Chondrocyte (in vitro differentiated cells): ENCODE data around the gene TMEM121B. TPM values are rescaled to one million over a fixed set of nuclear protein-coding genes. Genes with fewer than 3 reads are reported as not detected.

Experiments
- DNase-seq: peaks from one replicate; pipeline ENCODE4 v3.0.0; 2021; ENCODE audit warnings: mixed read lengths, low spot score
- H3K27ac Mint-ChIP-seq: one replicate; pipeline ENCODE4 v1.8.0; 2021; ENCODE audit warnings: mild to moderate bottlenecking, moderate library complexity, mixed read lengths; ENCODE audit not compliant: unreplicated experiment
- H3K27me3 Mint-ChIP-seq: 2 replicates; pipeline ENCODE4 v1.8.0; 2021; ENCODE audit warnings: low read depth, mixed read lengths
- H3K36me3 Mint-ChIP-seq: 2 replicates; pipeline ENCODE4 v1.8.0; 2021; ENCODE audit warnings: low read depth, mixed read lengths
- H3K4me1 Mint-ChIP-seq: 2 replicates; pipeline ENCODE4 v1.8.0; 2021; ENCODE audit warnings: low read depth, mild to moderate bottlenecking, mixed read lengths
- H3K4me3 Mint-ChIP-seq: one replicate; pipeline ENCODE4 v1.8.0; 2021; ENCODE audit warnings: mild to moderate bottlenecking, moderate library complexity, mixed read lengths; ENCODE audit not compliant: unreplicated experiment
- H3K9me3 Mint-ChIP-seq: 2 replicates; pipeline ENCODE4 v1.8.0; 2021; ENCODE audit warnings: low read depth, mixed read lengths
- total RNA-seq: library from RNA; stranded (reverse); gene quantifications from 3 replicates; pipeline ENCODE4 v1.2.1, GENCODE V29; 2021
- TF ChIP-seq, protein P1 (sequence below): fragments of 200-600 bp; sonication (generic); IDR thresholded peaks from 2 replicates; pipeline ENCODE4 v1.5.0; 2021; ENCODE audit warnings: antibody characterized with exemption, mild to moderate bottlenecking, moderate library complexity

The TMEM121B gene
- total RNA-seq, 1 donor from 2014 or later: 0.87 TPM

DNA sequence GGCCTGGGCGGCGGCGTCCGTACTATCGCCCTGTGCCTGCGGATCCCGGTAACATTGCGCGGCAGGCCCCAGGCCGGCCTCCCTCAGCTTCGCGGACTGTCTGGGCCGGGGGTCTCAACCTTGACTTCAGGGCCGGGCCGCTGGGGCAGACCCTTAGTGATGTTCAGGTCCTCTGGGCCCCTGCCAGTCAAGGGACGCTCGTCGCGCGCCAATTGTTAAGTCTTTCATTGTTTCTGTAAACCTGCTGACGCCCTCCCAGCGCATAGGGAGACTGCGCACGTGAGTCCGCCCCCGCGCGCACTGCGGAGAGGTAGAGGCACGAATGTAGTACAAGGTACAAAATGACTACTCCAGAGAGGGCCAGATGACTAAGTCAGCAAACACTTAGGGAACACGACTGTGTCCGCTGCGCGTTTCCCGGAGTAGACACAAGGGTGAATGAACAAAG lies 38.4 kb upstream of the TMEM121B start:
- TF ChIP-seq, protein P1, sequence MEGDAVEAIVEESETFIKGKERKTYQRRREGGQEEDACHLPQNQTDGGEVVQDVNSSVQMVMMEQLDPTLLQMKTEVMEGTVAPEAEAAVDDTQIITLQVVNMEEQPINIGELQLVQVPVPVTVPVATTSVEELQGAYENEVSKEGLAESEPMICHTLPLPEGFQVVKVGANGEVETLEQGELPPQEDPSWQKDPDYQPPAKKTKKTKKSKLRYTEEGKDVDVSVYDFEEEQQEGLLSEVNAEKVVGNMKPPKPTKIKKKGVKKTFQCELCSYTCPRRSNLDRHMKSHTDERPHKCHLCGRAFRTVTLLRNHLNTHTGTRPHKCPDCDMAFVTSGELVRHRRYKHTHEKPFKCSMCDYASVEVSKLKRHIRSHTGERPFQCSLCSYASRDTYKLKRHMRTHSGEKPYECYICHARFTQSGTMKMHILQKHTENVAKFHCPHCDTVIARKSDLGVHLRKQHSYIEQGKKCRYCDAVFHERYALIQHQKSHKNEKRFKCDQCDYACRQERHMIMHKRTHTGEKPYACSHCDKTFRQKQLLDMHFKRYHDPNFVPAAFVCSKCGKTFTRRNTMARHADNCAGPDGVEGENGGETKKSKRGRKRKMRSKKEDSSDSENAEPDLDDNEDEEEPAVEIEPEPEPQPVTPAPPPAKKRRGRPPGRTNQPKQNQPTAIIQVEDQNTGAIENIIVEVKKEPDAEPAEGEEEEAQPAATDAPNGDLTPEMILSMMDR: no peak
- no peaks in the 10 kb centered on the region for H3K36me3 Mint-ChIP-seq
- peak overlapping the region; percentile 54 for H3K27ac Mint-ChIP-seq
- peak overlapping the region; percentile 86 for H3K4me3 Mint-ChIP-seq
- DNase-seq: no peak
- no peaks in the 10 kb centered on the region for H3K9me3 Mint-ChIP-seq
- no peaks in the 10 kb centered on the region for H3K27me3 Mint-ChIP-seq
- peaks cover 22% of the 10 kb centered on the region for H3K4me1 Mint-ChIP-seq

DNA sequence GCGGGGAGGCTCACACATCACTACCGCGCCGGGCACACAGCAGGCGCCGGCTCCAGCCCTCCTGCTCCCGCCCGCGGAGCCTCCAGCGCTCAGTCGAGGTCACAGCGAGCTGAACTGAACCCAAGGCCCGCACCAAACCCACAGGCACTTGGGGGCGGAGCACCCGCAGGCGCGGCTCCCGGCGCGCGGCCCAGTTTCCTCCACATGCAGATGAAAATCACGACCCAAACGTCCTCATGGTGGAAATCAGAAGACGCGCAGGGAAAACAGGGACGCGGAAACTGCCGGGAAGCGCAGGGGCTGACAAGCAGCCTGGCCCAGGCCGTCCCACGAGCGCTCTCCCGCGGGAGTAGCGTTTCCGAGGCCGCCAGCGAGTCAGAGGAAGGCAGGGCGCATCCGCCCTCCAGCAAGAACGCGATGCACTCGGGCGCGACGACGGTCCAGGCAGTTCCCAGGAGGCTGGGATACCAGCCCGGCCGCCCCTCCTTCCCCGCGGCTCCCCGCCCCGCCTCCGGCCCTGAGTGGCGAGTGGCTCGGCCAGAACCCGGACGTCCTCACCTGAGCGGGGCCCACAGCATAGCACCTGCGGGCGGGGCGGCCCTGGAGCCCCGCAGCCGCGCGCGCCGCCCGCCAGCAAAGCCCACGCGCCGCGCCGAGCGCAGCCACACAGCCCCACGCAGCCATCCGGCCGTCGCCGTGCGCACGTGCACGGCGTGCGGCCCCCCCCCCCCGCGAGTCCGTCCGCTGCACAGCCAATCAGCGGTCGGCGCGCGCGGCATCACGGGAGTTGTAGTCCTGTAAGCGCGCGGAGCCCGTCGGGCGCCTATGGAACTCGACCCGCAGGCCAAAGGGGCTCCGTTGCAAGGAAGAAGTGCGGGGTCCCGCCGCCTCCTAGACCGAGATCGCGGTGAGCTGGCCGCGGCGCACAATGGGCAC lies 37.7 kb upstream of the TMEM121B start, which contains the start of gene HDHD5:
Gene HDHD5 (minus strand): TSS at position 710 of the 936 bp plus-strand sequence. CDS start 26 bp downstream, at position 684.
- H3K27me3 Mint-ChIP-seq: no peaks in the 10 kb centered on the region
- peaks cover 22% of the 10 kb centered on the region for H3K4me1 Mint-ChIP-seq
- no peaks in the 10 kb centered on the region for H3K9me3 Mint-ChIP-seq
- peak within 1 kb of the TSS; percentile 92 for H3K27ac Mint-ChIP-seq
- peak within 1 kb of the TSS; percentile 86 for H3K4me3 Mint-ChIP-seq
- TF ChIP-seq, protein P1: peak; percentile 10
- DNase-seq: peak; percentile 95
- H3K36me3 Mint-ChIP-seq: no peaks in the 10 kb centered on the region

DNA sequence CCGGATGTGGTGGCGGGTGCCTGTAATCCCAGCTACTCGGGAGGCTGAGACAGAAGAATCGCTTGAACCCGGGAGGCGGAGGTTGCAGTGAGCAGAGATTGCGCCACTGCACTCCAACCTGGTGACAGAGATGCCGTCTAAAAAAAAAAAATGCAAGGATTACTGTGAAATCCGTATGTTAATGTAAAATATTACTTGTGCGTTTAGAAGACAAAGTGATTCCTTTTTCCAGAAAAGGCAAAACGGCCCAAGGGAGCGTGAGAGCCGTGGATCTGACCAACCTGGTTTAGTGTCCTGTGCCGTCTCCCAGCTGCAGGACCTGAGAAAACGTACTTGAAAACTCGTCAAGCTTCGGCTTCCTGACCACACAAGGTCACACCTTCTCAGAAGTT lies 37.0 kb upstream of the TMEM121B start:
- Mint-ChIP-seq H3K4me3 (peak overlapping the region; percentile 86), H3K27ac (peak overlapping the region; percentile 92), H3K36me3 (no peaks in the 10 kb centered on the region), H3K4me1 (peaks cover 22% of the 10 kb centered on the region), H3K9me3 (no peaks in the 10 kb centered on the region), H3K27me3 (no peaks in the 10 kb centered on the region)
- TF ChIP-seq, protein P1: no peak
- DNase-seq: peak; percentile 20

DNA sequence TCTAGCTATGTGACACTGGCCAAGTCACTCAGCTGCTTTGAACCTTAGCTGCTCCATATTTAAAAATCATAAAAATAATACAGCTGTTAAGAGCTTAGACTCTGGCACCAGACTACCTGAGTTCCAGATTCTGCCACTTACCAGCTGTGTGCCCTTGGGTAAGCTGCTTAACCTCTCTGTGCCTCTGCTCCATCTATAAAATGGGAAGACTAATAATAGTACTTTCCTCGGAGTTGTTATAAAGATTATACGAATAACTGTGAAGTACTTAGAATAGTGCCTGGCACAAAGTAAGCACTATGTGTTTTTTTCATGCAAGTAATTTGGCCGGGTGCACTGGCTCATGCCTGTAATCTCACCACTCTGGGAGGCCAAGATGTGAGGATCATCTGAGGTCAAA lies 36.6 kb upstream of the TMEM121B start:
- no peaks in the 10 kb centered on the region for H3K9me3 Mint-ChIP-seq
- H3K27ac Mint-ChIP-seq: peak overlapping the region; percentile 92
- TF ChIP-seq, protein P1: no peak
- H3K36me3 Mint-ChIP-seq: no peaks in the 10 kb centered on the region
- no peaks in the 10 kb centered on the region for H3K27me3 Mint-ChIP-seq
- H3K4me1 Mint-ChIP-seq: peaks cover 22% of the 10 kb centered on the region
- DNase-seq: peak; percentile 2
- H3K4me3 Mint-ChIP-seq: peak overlapping the region; percentile 86

DNA sequence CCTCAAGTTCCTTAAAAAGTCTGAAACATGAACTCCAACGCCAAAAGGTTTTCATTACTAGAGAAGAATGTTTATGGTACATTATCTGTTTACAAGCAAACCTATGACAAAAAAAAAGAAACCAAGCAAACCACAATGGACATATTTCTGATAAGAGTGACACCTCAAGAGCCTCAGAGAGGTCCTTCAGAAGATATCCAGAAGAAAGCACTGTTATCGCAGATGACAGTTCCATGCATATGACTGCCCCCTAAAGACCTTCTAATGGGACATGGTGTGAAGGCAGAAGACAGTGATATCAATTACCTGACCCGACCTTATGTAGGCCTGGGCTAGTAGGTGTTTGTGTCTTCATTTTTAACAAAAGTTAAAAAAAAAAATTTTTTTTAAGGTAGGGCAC lies 34.8 kb upstream of the TMEM121B start:
- no peak overlapping the region for H3K4me3 Mint-ChIP-seq
- TF ChIP-seq, protein P1: no peak
- H3K27me3 Mint-ChIP-seq: no peaks in the 10 kb centered on the region
- no peak overlapping the region for H3K27ac Mint-ChIP-seq
- DNase-seq: no peak
- no peaks in the 10 kb centered on the region for H3K36me3 Mint-ChIP-seq
- H3K9me3 Mint-ChIP-seq: no peaks in the 10 kb centered on the region
- peaks cover 22% of the 10 kb centered on the region for H3K4me1 Mint-ChIP-seq
